Left colon (tissue), 2 donors: ENCODE data around the gene S100A10. TPM values are rescaled to one million over a fixed set of nuclear protein-coding genes. Genes with fewer than 3 reads are reported as not detected.

Experiments used
- ATAC-seq: fragments of 200-7000 bp; cut with Tn5 transposase; one replicate; pipeline ENCODE4 v1.9.1; 2020; ENCODE audit warnings: mild to moderate bottlenecking, moderate library complexity
- DNase-seq, 2 donors: peaks; one replicate each; pipeline ENCODE4 v3.0.0-alpha.2; 2020
- intact Hi-C, 2 donors: fragments of 100-400 bp; cut with DNase I in 1 of 2; cut with micrococcal nuclease in 1 of 2; formaldehyde crosslinking; loops; one replicate each; pipeline versions ENCODE4 v1.11.2 to v1.14.0; 2022; cut with DNase I, micrococcal nuclease
- total RNA-seq, 2 donors: library from RNA; stranded (reverse); fragmentation: NEBNext Ultra II Directional; extraction: Animal tissue kit (Norgen Biotek cat#: 25700); gene quantifications; one replicate each; pipeline ENCODE4 v1.2.1, GENCODE V29; 2021
- donor health status: DM: no; HTN: no; CAD: no.
- donor health status: DM: yes; HTN: yes; CAD: no.

The S100A10 gene
- total RNA-seq, 2 donors from 2014 or later, result 1,029 to 1,322 TPM

DNA sequence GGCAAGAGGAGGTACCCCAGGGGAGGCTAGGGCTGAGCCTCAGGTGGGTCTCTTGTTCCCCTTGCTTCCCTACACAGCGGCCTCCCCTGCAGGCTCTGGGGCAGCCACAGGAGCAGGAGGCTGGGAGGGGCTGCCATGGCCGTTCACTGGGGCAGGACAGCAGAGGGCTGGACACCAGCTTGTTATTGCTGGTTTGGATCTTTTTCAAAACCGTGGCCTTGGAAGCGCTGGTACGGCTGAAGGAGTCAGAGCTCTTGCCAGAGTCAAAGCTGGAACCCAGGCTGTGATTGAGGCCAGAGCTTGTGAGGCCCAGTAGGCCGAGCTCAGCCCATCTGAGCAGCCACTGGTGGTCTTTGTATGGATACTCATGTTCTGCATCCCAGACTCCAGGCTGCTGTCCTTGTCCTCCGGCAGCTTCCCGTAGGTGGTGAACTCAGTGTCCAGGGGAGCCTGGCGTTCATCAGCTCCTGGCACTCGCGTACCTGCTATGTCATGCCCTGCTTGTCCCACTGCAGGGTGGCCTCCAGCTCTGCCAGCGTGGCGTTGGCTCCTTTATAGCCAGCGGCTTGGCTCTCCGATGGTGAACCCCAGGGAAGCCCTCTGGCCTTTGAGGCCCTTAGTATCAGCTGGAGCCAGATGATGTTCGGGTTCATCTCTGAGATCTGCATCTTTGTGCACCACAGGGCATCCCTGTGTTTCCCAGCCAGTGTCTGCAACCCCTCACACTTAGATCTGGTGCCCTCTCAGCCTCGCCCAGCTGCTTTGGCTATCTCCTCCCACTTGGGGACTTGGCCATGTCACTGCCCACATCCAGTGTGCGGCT lies 44.1 kb downstream of the S100A10 start:
- DNase-seq (no peak), ATAC-seq (no peak)
- intact Hi-C loops, result no loop called here

DNA sequence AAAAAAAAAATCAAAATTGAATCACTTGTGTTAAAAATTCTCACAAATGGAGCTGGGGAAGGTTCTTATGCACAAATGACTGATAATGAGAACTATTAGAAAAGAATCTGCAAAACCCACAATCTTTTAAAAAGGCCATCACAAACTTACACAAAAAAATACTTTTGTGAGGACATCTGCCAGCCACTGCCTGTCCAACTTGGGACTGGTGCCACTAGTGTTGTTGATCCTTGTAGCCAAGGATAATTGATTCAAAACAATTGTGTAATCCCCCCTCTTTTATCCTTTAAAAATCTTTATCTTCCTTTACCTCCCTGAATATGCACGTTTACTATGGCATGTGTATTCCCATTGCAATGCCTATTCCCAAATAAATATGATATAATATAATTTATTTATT lies 45.2 kb downstream of the S100A10 start:
- intact Hi-C loops, result no loop called here
- ATAC-seq (no peak), DNase-seq (no peak)

DNA sequence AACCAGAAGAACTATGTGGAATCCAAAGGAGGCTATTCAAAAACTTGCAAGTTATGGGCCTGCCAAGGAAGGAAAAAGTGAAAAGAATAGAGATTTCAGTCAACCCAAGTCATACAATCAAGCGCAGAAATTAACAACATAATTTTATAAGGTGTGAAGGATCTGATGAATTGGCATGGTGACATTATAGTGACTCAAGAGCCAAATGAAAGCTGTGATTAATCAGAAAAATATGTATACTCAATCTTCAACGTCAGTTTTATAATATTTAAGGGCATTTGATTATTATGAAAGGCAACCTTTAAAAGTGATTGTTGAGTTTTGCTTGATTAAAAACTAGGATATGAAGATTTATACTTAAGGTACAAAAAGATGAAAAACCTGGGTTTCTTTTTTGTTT lies 46.5 kb downstream of the S100A10 start:
- intact Hi-C loops, result no loop called here
- ATAC-seq, result no peak
- DNase-seq, result no peak

DNA sequence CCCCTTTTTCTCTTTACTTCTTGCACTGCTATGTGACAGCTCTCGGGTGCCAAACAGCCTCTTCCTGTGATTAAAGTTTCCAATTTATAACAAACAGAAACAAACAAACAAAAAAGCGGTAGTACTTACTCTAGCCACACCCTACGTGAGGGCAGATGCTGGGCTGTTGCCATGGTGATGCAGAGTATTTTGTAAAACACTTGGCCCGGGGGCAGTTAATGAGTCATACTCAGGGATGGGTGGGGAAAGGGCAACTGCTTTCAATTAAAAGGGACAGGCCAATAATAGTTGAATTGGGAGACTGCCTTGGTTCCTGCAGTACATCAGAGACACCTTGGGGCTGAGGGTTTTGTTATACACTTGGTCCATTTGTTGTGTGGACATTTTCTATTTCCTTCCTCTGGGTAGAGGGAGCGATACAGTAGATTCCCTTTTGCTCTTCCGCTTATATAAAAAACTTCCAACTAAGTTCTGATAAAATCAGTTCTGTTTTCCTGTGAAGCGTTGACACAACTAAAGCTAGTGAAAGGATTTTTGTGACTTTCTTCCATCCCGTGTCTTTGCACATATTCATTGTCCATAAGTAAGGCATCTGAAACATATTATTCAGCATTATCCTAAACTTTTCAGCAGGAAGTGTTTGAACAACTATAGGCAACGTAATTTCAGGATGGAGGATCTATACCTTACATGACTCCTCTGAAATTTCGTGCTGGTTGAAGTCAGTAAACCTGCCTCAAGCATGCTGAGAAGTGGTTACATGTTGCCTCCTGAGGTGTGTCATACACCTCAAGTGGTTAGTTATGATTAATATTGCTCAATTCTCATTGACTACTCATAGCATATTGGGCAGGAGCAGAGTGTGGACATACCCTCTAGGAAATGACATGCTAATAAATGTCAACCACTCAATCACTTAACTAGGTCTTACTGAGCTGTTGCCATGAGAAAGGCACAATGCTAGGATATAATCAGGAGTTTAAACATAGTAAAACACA lies 47.6 kb downstream of the S100A10 start:
- peak; percentile 75 to 90 for DNase-seq
- ATAC-seq, result peak; percentile 83
- intact Hi-C loops, result no loop called here

DNA sequence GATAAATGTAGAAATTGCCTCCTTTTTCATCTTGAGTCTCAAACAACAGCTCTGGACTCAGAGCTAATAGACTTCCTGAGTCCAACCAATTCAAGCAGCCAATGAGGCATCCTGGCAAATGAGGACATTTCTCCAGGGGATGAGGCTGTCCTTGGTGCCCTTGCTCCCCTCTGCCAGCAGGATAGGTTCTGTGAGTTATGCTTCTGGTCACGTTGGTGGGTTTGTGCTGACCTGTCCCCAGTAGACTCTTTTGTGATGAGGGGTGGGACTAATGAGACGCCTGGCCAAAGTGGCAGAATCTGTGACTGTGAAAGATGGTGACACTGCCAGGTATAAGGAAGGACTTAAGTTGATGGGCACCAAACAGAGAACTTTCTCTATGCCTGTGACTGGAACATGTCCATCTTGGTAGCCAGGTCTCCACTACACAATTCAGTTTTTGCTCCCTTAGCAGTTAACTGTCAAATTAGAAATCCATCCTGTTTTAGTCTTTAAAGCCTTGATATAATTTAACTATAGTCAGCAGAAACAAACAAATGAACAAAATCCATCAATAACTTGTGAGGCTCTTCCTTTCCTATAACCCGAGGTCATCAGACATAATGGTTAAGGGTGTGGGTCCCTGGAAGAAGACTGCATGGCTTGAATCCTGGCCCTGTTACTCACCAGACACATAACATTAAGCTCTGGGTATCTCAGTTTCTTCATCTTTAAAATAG lies 48.6 kb downstream of the S100A10 start:
- ATAC-seq (no peak), DNase-seq (no peak)
- intact Hi-C loops, result no loop called here

GRCh38 chr1:151944126-151944856 lies 49.4 kb downstream of the S100A10 start:
- intact Hi-C loops, result no loop called here
- ATAC-seq (peak; percentile 26), DNase-seq (no peak)

- ATAC-seq (no peak), DNase-seq (no peak)
- intact Hi-C loops, result no loop called here
Measured at GRCh38 chr1:151943591-151943990, 50.1 kb downstream of the S100A10 start.

DNA sequence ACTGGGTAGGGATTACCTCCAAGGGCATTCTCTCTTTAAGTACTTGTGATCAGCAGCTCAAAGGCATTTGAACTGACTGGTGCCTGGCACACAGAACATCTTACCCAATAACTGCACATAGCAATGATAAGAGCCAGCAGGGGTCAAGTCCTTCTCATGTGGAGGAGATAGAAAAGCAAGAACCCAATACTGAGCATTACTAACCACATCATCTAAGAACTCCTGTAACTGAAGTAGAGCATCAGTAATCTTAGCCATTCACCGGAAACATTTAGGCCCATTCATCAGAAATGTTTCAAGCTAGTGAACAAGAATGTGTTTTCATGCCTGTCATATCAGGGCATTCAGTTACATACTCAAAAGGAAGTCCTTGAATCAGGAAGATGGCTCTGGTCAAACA lies 50.8 kb downstream of the S100A10 start:
- intact Hi-C loops, result no loop called here
- no peak for DNase-seq
- no peak for ATAC-seq

GRCh38 chr1:151940541-151940940 lies 53.1 kb downstream of the S100A10 start:
- intact Hi-C loops, result no loop called here
- DNase-seq (no peak), ATAC-seq (no peak)

GRCh38 chr1:151939779-151940178 lies 53.9 kb downstream of the S100A10 start:
- DNase-seq (no peak), ATAC-seq (no peak)
- intact Hi-C loops, result no loop called here

DNA sequence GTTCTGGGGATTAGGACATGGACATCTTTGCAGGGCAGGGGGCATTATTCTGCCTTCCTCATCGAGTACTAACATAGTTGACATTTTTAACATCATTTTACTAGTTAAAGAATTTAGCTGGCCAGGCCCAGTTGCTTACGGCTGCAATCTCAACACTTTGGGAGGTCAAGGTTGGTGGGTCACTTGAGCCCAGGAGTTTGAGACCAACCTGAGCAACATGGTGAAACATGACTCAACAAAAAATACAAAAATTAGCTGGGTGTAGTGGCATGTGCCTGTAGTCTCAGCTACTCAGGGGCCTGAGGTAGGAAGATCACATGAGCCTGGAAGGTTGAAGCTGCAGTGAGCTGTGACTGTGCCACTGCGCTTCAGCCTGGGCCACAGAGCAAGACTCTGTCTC lies 54.5 kb downstream of the S100A10 start:
- intact Hi-C loops, result no loop called here
- DNase-seq, result no peak
- ATAC-seq, result no peak

DNA sequence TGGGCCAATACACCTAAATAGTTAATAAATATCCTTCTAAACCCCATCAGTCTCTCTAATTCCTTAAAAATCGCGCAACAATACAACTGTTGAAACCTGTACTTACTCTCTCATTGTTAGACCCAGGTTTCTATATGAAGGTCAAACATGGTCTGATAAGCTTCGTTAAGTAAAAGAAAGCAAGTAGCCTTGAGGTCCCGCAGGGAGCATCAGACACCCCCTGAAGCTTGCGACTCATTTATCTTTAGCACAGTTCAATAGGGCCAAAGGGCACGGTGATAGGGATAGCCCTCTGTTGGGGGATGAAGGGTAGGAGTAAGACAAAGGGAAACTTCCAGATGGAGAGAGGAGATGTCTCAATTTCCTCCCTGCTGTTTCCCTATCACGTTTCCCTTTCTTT lies 57.0 kb downstream of the S100A10 start:
- peak; percentile 38 for ATAC-seq
- intact Hi-C loops, result no loop called here

DNA sequence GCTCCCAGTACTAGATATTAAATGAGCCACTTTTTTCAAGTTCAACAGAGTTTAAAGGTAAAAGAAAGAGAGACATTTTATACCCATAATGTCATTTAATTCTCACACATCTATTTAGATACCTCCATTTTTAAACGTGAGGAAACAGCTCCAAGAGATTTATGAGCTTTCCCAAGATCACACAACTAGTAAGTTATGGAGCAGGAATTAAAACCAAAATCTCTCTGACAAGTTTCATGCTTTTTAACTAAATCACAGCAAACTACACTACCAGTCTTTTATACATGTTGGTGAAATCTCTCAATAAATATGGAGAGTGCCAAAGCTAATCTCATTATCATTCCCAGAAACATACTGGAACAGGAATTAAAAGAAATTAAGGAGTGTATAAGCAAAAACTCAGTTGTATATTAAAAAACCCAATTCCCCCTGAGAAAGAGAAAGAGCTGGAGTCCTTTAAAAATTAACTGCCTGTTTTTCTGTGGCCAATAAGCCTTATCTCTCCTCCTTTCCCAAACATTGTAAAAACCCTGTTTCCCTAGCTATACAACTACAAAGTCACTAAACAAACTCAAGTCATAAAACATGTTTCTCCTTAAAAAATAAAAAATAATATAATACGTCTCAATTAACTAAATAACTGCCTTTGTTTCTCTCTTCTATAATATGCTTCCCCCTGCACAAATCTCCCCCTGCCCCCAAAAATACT lies 57.6 kb downstream of the S100A10 start:
- intact Hi-C loops, result no loop called here
- peak; percentile 70 for ATAC-seq
- DNase-seq, result no peak

More for the DNA sequence above, 57.0 kb downstream of the S100A10 start:
- DNase-seq, result no peak

DNA sequence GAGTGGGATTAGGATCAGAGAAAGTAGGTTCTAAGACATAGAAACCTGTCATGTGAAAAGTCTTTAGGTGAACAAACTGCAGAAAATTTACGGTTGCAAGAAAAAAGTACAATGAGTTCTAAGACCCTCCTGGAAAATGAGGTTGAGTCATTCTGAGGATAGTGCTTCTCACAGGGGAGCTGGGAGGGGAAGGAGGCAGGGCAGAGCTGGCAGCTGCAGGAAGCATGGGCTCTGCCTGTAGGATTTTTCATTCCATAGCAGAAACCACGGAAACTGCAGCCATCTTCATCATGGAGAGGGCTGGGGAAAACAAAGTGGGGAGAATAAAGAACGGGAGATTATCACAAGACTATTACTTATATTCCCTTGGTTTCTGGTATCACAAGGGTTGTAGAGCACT lies 58.5 kb downstream of the S100A10 start:
- ATAC-seq (peak; percentile 41), DNase-seq (no peak)
- intact Hi-C loops, result no loop called here

GRCh38 chr1:151934048-151934493 lies 59.6 kb downstream of the S100A10 start:
- intact Hi-C loops, result loop anchor here in 1 of 2 donors (5.0 kb wide), 1 partner anchor 63 kb away; no protein-coding TSS in a partner anchor
- peak; percentile 73 for ATAC-seq

More at GRCh38 chr1:151934048-151934493, 59.6 kb downstream of the S100A10 start:
- no peak for DNase-seq
